Measurements from ENCODE around the gene MRPL27. TPM values are rescaled to one million over a fixed set of nuclear protein-coding genes. Genes with fewer than 3 reads are reported as not detected.

MRPL27 gene
- total RNA-seq, 6 experiments from 2014 or later: 34.3 to 69.4 (median 38.6) TPM

- WGBS (ENCODE audit: insufficient coverage, low coverage, low lambda C conversion rate, missing lambda C conversion rate): 86% methylated on average over 8 of the region's 11 CpGs
- intact Hi-C loops (cut with DNase I): no loop called here
- H3K27ac ChIP-seq: no peak overlapping the region
- ATAC-seq: no peak
- H3K36me3 ChIP-seq: no peaks in the 10 kb centered on the region
- TF ChIP-seq POLR2A (IDR thresholded peaks at IDR 0.05): no peak
- TF ChIP-seq, protein P1, sequence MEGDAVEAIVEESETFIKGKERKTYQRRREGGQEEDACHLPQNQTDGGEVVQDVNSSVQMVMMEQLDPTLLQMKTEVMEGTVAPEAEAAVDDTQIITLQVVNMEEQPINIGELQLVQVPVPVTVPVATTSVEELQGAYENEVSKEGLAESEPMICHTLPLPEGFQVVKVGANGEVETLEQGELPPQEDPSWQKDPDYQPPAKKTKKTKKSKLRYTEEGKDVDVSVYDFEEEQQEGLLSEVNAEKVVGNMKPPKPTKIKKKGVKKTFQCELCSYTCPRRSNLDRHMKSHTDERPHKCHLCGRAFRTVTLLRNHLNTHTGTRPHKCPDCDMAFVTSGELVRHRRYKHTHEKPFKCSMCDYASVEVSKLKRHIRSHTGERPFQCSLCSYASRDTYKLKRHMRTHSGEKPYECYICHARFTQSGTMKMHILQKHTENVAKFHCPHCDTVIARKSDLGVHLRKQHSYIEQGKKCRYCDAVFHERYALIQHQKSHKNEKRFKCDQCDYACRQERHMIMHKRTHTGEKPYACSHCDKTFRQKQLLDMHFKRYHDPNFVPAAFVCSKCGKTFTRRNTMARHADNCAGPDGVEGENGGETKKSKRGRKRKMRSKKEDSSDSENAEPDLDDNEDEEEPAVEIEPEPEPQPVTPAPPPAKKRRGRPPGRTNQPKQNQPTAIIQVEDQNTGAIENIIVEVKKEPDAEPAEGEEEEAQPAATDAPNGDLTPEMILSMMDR (IDR thresholded peaks at IDR 0.05): no peak
- H3K4me3 ChIP-seq: no peak overlapping the region
- no peak for DNase-seq
- H3K4me1 ChIP-seq: no peaks in the 10 kb centered on the region
- H3K27me3 ChIP-seq: no peaks in the 10 kb centered on the region
- H3K9me3 ChIP-seq: no peaks in the 10 kb centered on the region
Observed at GRCh38 chr17:50330151-50330775, 42.7 kb downstream of the MRPL27 start.

- Histone ChIP-seq H3K4me3 (no peak overlapping the region), H3K27ac (no peak overlapping the region), H3K9me3 (no peaks in the 10 kb centered on the region), H3K27me3 (no peaks in the 10 kb centered on the region), H3K4me1 (no peaks in the 10 kb centered on the region), H3K36me3 (no peaks in the 10 kb centered on the region)
- DNase-seq: no peak
- ATAC-seq: no peak
- 70% methylated on average over 2 of the region's 3 CpGs for WGBS (ENCODE audit: insufficient coverage, low coverage, low lambda C conversion rate, missing lambda C conversion rate)
- intact Hi-C loops (cut with DNase I): no loop called here
- no peak for TF ChIP-seq POLR2A (IDR thresholded peaks at IDR 0.05)
- TF ChIP-seq, protein P1 (IDR thresholded peaks at IDR 0.05): no peak
Observed at GRCh38 chr17:50329716-50330115, 43.3 kb downstream of the MRPL27 start.

DNA sequence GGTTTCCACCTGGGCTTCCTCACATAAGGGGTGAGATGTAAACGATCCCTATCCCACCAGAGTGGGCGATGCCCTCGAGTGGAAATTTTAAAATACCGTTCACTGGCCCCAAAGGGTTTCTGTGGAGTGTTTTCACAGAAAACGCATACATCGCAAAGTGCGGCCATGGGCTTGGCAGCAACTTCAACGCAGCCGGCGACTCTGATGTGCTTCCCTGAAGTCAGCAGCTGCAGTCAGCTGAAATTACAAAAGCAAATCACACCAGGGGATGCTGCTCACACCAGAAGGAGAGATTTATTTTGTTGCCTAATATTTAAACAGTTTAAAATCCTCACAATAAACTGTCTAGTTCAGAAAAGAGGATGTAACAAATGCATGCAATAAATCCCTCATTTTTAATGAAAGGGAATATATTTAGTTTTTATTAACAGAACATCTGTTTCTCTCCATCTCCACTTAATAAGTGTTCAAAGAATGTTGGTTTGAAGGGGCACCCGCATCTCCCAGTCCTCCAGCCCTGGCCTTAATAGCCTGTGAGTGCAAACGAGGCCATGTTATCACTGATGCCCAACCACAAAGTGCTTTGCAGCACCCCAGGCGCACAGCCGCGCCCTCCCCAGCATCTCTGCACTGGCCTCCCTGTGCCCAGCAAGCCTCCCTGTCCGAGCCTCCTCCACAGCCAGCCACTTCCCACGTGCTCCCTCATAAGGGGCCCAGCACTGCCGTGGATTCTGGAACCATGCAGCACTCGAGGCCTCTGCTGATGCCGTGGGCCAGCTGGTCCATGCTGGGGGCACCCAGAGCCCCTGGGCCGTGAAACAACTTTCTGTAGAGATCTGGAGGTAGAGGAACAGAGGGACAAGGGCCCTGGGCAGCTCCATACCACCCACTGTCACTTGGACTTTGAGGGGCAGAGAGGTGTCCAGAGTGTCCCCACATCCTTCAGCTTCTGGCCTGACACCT lies 44.3 kb downstream of the MRPL27 start:
- Histone ChIP-seq H3K4me3 (no peak overlapping the region), H3K36me3 (no peaks in the 10 kb centered on the region), H3K4me1 (no peaks in the 10 kb centered on the region), H3K9me3 (no peaks in the 10 kb centered on the region), H3K27me3 (no peaks in the 10 kb centered on the region), H3K27ac (no peak overlapping the region)
- DNase-seq (no peak), ATAC-seq (no peak)
- 65% methylated on average over 13 of the region's 21 CpGs for WGBS (ENCODE audit: insufficient coverage, low coverage, low lambda C conversion rate, missing lambda C conversion rate)
- intact Hi-C loops (cut with DNase I): no loop called here
- TF ChIP-seq, protein P1 (IDR thresholded peaks at IDR 0.05): no peak
- TF ChIP-seq POLR2A (IDR thresholded peaks at IDR 0.05): no peak

- Histone ChIP-seq H3K4me3 (no peak overlapping the region), H3K27ac (no peak overlapping the region), H3K4me1 (no peaks in the 10 kb centered on the region), H3K27me3 (no peaks in the 10 kb centered on the region), H3K36me3 (no peaks in the 10 kb centered on the region), H3K9me3 (no peaks in the 10 kb centered on the region)
- 66% methylated on average over 8 of the region's 9 CpGs for WGBS (ENCODE audit: insufficient coverage, low coverage, low lambda C conversion rate, missing lambda C conversion rate)
- intact Hi-C loops (cut with DNase I): no loop called here
- no peak for DNase-seq
- TF ChIP-seq, protein P1 (IDR thresholded peaks at IDR 0.05): no peak
- TF ChIP-seq POLR2A (IDR thresholded peaks at IDR 0.05): no peak
- no peak for ATAC-seq
Observed at GRCh38 chr17:50326831-50327364, 46.1 kb downstream of the MRPL27 start.
